Activated gamma-delta T cell treated with Interleukin-2 at 50 U/mL for 16 hours (primary cell): ENCODE data around the gene SRGN.

Experiments
- DNase-seq: peaks from one replicate; pipeline ENCODE4 v3.0.0-alpha.2; 2020

The SRGN gene

GRCh38 chr10:69142983-69143382, 55.1 kb downstream of the SRGN start:
- DNase-seq, result no peak

GRCh38 chr10:69145329-69145728, 57.4 kb downstream of the SRGN start:
- no peak for DNase-seq

DNA sequence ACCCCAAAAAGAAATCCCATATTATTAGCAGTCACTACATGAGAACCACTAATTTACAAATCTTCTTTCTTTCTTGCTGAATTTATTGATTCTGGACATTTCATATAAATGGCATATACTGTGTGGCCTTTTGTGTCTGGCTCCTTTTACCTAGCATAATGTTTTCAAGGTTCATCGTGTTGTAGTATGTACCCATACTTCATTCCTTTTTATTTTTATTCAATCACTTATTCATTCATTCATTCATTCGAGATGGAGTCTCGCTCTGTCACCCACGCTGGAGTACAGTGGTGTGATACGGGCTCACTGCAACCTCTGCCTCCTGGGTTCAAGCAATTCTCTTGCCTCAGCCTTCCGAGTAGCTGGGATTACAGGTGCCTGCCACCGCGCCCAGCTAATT, 58.0 kb downstream of the SRGN start:
- DNase-seq, result no peak

DNA sequence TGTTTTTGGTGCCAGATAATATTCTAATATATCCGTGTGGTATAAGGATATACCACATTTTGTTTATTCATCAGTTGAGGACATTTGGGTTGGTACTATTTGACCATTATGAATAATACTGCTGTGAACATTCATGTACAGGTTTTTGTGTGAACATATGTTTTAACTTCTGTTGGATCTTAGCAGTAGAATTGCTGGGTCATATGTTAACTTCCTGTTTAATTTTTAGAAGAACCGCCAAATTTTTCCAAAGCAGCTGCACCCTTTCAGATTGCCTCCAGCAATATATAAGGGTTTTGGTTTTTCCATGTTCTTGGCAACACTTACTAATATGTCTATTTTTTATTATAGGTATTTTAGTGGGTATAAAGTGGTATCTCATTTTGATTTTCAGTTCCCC, 58.9 kb downstream of the SRGN start:
- no peak for DNase-seq

GRCh38 chr10:69151984-69152383, 64.1 kb downstream of the SRGN start:
- no peak for DNase-seq

DNA sequence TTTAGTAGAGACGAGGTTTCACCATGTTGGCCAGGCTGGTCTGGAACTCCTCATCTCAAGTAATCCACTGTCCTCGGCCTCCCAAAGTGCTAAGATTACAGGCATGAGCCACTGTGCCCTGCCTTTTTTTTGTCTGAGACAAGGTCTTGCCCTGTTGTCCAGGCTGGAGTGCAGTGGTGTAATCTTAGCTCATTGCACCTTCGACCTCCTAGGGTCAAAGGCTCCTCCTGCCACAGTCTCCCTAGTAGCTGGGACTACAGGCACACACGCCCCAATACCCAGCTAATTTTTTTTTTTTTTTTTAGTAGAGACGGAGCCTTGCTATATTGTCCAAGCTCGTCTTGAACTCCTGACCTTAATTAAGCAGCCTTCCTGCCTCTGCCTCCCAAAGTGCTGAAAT, 65.3 kb downstream of the SRGN start:
- DNase-seq, result no peak
